MM.1S (cell line): Measurements from ENCODE around the gene PSMC6.

Experiments
- DNase-seq: peaks from one replicate; pipeline ENCODE4 v3.0.0-alpha.2; 2015
- H2AFZ ChIP-seq: fragments of 300-600 bp; sonication (generic); 2 replicates; pipeline ENCODE4 v1.6.0; 2016; ENCODE audit warnings: antibody characterized with exemption, low read length
- H3F3A ChIP-seq: fragments of 300-600 bp; sonication (generic); 2 replicates; pipeline ENCODE4 v1.6.1; 2016; ENCODE audit warnings: mild to moderate bottlenecking, antibody characterized with exemption, low read length, moderate library complexity, mixed read lengths; ENCODE audit not compliant: insufficient read depth
- H3K27ac ChIP-seq: fragments of 300-600 bp; sonication (generic); 2 replicates; pipeline ENCODE4 v1.5.1; 2016; ENCODE audit warnings: mild to moderate bottlenecking, low read length
- H3K27me3 ChIP-seq: fragments of 300-600 bp; sonication (generic); replicated peaks from 2 replicates; pipeline ENCODE4 v1.6.0; 2016; ENCODE audit warnings: low read length; ENCODE audit not compliant: insufficient read depth
- H3K36me3 ChIP-seq: fragments of 300-600 bp; sonication (generic); replicated peaks from 2 replicates; pipeline ENCODE4 v1.6.1; 2016; ENCODE audit warnings: mild to moderate bottlenecking, low read length, mixed read lengths; ENCODE audit not compliant: insufficient read depth
- H3K4me1 ChIP-seq: fragments of 300-600 bp; sonication (generic); 2 replicates; pipeline ENCODE4 v1.6.1; 2016; ENCODE audit warnings: low read length, mixed read lengths
- H3K4me2 ChIP-seq: fragments of 300-600 bp; sonication (generic); 2 replicates; pipeline ENCODE4 v1.6.0; 2016; ENCODE audit warnings: low read depth, low read length
- H3K4me3 ChIP-seq: fragments of 300-600 bp; sonication (generic); 2 replicates; pipeline ENCODE4 v1.5.1; 2016; ENCODE audit warnings: low read length, mixed read lengths
- H3K79me2 ChIP-seq: fragments of 300-600 bp; sonication (generic); 2 replicates; pipeline ENCODE4 v1.6.1; 2016; ENCODE audit warnings: mixed run types, low read length, mixed read lengths
- H3K9ac ChIP-seq: fragments of 300-600 bp; sonication (generic); 2 replicates; pipeline ENCODE4 v1.6.1; 2016; ENCODE audit warnings: low read length, mixed read lengths
- H3K9me2 ChIP-seq: fragments of 300-600 bp; sonication (generic); replicated peaks from 2 replicates; pipeline ENCODE4 v1.6.1; 2016; ENCODE audit warnings: mild to moderate bottlenecking, low read length, mixed read lengths; ENCODE audit not compliant: insufficient read depth
- H3K9me3 ChIP-seq: fragments of 300-600 bp; sonication (generic); replicated peaks from 2 replicates; pipeline ENCODE4 v1.6.1; 2016; ENCODE audit warnings: mild to moderate bottlenecking, low read length, mixed read lengths; ENCODE audit not compliant: insufficient read depth
- H4K20me1 ChIP-seq: fragments of 300-600 bp; sonication (generic); 2 replicates; pipeline ENCODE4 v1.6.1; 2016; ENCODE audit warnings: mild to moderate bottlenecking, low read length, moderate library complexity, mixed read lengths; ENCODE audit not compliant: insufficient read depth
- CTCF ChIP-seq: fragments of 300-600 bp; sonication (generic); IDR thresholded peaks from 2 replicates; pipeline ENCODE4 v1.5.1; 2016; ENCODE audit warnings: antibody characterized with exemption, low read length, mixed read lengths
- EZH2 ChIP-seq: fragments of 300-600 bp; sonication (generic); optimal IDR thresholded peaks from 2 replicates; pipeline ENCODE3; 2017; ENCODE audit warnings: low read depth, mild to moderate bottlenecking, antibody characterized with exemption, low read length, mixed read lengths
- EZH2phosphoT487 ChIP-seq: fragments of 300-600 bp; sonication (generic); IDR thresholded peaks from 2 replicates; pipeline ENCODE4 v1.6.1; 2018; ENCODE audit warnings: antibody characterized with exemption, low read length

PSMC6 gene

GRCh38 chr14:52694761-52695480 lies 12.1 kb upstream of the PSMC6 start:
- H4K20me1 ChIP-seq, result no peaks in the 10 kb centered on the region
- H3K9me3 ChIP-seq, result no peaks in the 10 kb centered on the region
- peak overlapping the region; percentile 65 for H3K4me2 ChIP-seq
- peak overlapping the region; percentile 82 for H3K27ac ChIP-seq
- H3K27me3 ChIP-seq, result no peaks in the 10 kb centered on the region
- H3K79me2 ChIP-seq, result peaks cover 49% of the 10 kb centered on the region
- H3K36me3 ChIP-seq, result no peaks in the 10 kb centered on the region
- H2AFZ ChIP-seq, result peak overlapping the region; percentile 61
- H3K9me2 ChIP-seq, result no peaks in the 10 kb centered on the region
- TF ChIP-seq EZH2phosphoT487 (no peak), CTCF (no peak), EZH2 (no peak)
- no peaks in the 10 kb centered on the region for H3K4me1 ChIP-seq
- peak; percentile 70 for DNase-seq
- H3K9ac ChIP-seq, result peak overlapping the region; percentile 81
- H3F3A ChIP-seq, result peaks cover 5% of the 10 kb centered on the region; the same call in 1 of the 2 replicates
- peak overlapping the region; percentile 94 for H3K4me3 ChIP-seq

- Histone ChIP-seq H3F3A (peaks cover 5% of the 10 kb centered on the region; the same call in 1 of the 2 replicates), H3K36me3 (no peaks in the 10 kb centered on the region), H4K20me1 (no peaks in the 10 kb centered on the region), H3K4me1 (no peaks in the 10 kb centered on the region), H3K9ac (peak within 1 kb of the TSS; percentile 81), H3K27me3 (no peaks in the 10 kb centered on the region), H3K9me3 (no peaks in the 10 kb centered on the region), H2AFZ (peak within 1 kb of the TSS; percentile 61), H3K9me2 (no peaks in the 10 kb centered on the region), H3K4me2 (peak within 1 kb of the TSS; percentile 65), H3K79me2 (peaks cover 42% of the 10 kb centered on the region), H3K27ac (peak within 1 kb of the TSS; percentile 82), H3K4me3 (peak within 1 kb of the TSS; percentile 94)
- DNase-seq, result peak; percentile 52
- TF ChIP-seq EZH2phosphoT487 (no peak), CTCF (no peak), EZH2 (no peak)
Measured at GRCh38 chr14:52695481-52696091, 11.4 kb upstream of the PSMC6 start, which contains the start of gene ERO1A. Gene ERO1A (minus strand): TSS chr14:52695558. CDS start chr14:52695481, 77 bp downstream.

- Histone ChIP-seq H3F3A (no peaks in the 10 kb centered on the region), H3K4me1 (no peaks in the 10 kb centered on the region), H2AFZ (no peak overlapping the region), H3K4me2 (no peak overlapping the region), H3K9me2 (no peaks in the 10 kb centered on the region), H3K4me3 (no peak overlapping the region), H3K9me3 (no peaks in the 10 kb centered on the region), H3K9ac (no peak overlapping the region), H4K20me1 (no peaks in the 10 kb centered on the region), H3K36me3 (no peaks in the 10 kb centered on the region), H3K79me2 (no peaks in the 10 kb centered on the region), H3K27me3 (no peaks in the 10 kb centered on the region), H3K27ac (no peak overlapping the region)
- DNase-seq, result no peak
- TF ChIP-seq CTCF (no peak), EZH2 (no peak), EZH2phosphoT487 (no peak)
Measured at GRCh38 chr14:52700701-52701172, 6.3 kb upstream of the PSMC6 start.
